H1 (cell line): ENCODE measurements around the gene PHLDA3. TPM values are rescaled to one million over a fixed set of nuclear protein-coding genes. Genes with fewer than 3 reads are reported as not detected.

Experiments used
- CTCF ChIA-PET: fragments of 300-600 bp; sonication (Branson Sonifier 250); formaldehyde crosslinking; loops from one replicate; lab custom pipeline; 2021; ENCODE audit not compliant: partially characterized antibody; lab: Charles Lee
- POLR2A ChIA-PET: fragments of 300-600 bp; sonication (Branson Sonifier 250); formaldehyde crosslinking; loops from one replicate; lab custom pipeline; 2021; ENCODE audit warnings: inconsistent platforms; ENCODE audit not compliant: partially characterized antibody; lab: Charles Lee
- DNase-seq, 2 experiments: peaks; one replicate each; pipeline versions ENCODE4 v3.0.0 to v3.0.0-alpha.2; 2010 to 2022; ENCODE audit warnings: low spot score in 2 of 2, low read depth in 1 of 2, mixed read lengths in 1 of 2
- FAIRE-seq: peaks from 2 replicates; lab custom pipeline; 2011; peaks lifted over from hg19 to GRCh38; lab: Jason Lieb, UNC
- H2AFZ ChIP-seq: 2 replicates; pipeline ENCODE4 v1.8.1; 2012; ENCODE audit warnings: low read length, inconsistent platforms
- H2AK5ac ChIP-seq: 2 replicates; pipeline ENCODE4 v1.6.1; 2013; ENCODE audit warnings: low read depth, low read length
- H2BK120ac ChIP-seq: replicated peaks from 2 replicates; pipeline ENCODE3; 2013; ENCODE audit warnings: low read depth, low read length, inconsistent platforms
- H2BK12ac ChIP-seq: 2 replicates; pipeline ENCODE4 v1.6.1; 2013; ENCODE audit warnings: low read depth, low read length
- H2BK15ac ChIP-seq: 2 replicates; pipeline ENCODE4 v1.6.1; 2013; ENCODE audit warnings: low read length
- H2BK20ac ChIP-seq: 2 replicates; pipeline ENCODE4 v1.6.1; 2013; ENCODE audit warnings: low read length
- H2BK5ac ChIP-seq: 2 replicates; pipeline ENCODE4 v1.6.1; 2013; ENCODE audit warnings: low read depth, low read length
- H3K14ac ChIP-seq: 2 replicates; pipeline ENCODE4 v1.6.1; 2013; ENCODE audit warnings: inconsistent platforms; ENCODE audit not compliant: insufficient read length
- H3K18ac ChIP-seq: 2 replicates; pipeline ENCODE4 v1.6.1; 2013; ENCODE audit warnings: low read length; ENCODE audit errors: extremely low read depth
- H3K23ac ChIP-seq: 2 replicates; pipeline ENCODE4 v1.6.1; 2013; ENCODE audit warnings: inconsistent platforms; ENCODE audit not compliant: insufficient read length
- H3K23me2 ChIP-seq: 2 replicates; pipeline ENCODE4 v1.6.1; 2013; ENCODE audit warnings: low read depth, low read length
- H3K27ac ChIP-seq: 2 replicates; pipeline ENCODE4 v1.6.1; 2011; ENCODE audit warnings: low read depth, low read length, inconsistent platforms
- H3K27me3 ChIP-seq, 4 experiments: replicated peaks in 1 of 4; 1 replicate in 1 of 4; 2 replicates in 3 of 4; pipeline versions ENCODE4 v1.6.1 to v1.8.1; 2011 to 2013; ENCODE audit warnings: low read length in 3 of 4, mild to moderate bottlenecking in 3 of 4, inconsistent platforms in 2 of 4, mixed read lengths in 2 of 4, moderate library complexity in 1 of 4; ENCODE audit not compliant: control insufficient read depth in 3 of 4, insufficient read depth in 3 of 4; ENCODE audit errors: extremely low read depth in 1 of 4
- H3K36me3 ChIP-seq, 4 experiments: 2 replicates each; pipeline versions ENCODE4 v1.6.1 to v1.8.1; 2011 to 2013; ENCODE audit warnings: mild to moderate bottlenecking in 4 of 4, low read length in 3 of 4, moderate library complexity in 2 of 4, control low read depth in 1 of 4, inconsistent platforms in 1 of 4; ENCODE audit not compliant: insufficient read depth in 4 of 4, control insufficient read depth in 2 of 4
- H3K4ac ChIP-seq: replicated peaks from 2 replicates; pipeline ENCODE3; 2013; ENCODE audit warnings: low read length, low read depth, mixed read lengths, inconsistent platforms; ENCODE audit not compliant: insufficient read length
- H3K4me1 ChIP-seq, 4 experiments: replicated peaks in 1 of 4; 1 replicate in 1 of 4; 2 replicates in 3 of 4; pipeline versions ENCODE4 v1.6.1 to v1.8.1; 2011 to 2013; ENCODE audit warnings: low read length in 3 of 4, inconsistent platforms in 2 of 4, mixed read lengths in 1 of 4; ENCODE audit not compliant: insufficient read depth in 4 of 4, control insufficient read depth in 3 of 4
- H3K4me2 ChIP-seq, 2 experiments: 2 replicates each; pipeline versions ENCODE4 v1.6.1 to v1.8.1; 2011 to 2013; ENCODE audit warnings: low read depth in 2 of 2, low read length in 2 of 2, control low read depth in 1 of 2, inconsistent platforms in 1 of 2, mild to moderate bottlenecking in 1 of 2; ENCODE audit not compliant: insufficient read depth in 1 of 2
- H3K4me3 ChIP-seq, 4 experiments: fragments of 200-600, 300-600 bp in 1 of 4; sonication (generic), shearing (Covaris generic), sonication (Bioruptor Twin) in 1 of 4; 2 replicates each; pipeline versions ENCODE4 v1.5.1 to v1.8.1; 2011 to 2016; ENCODE audit warnings: low read length in 4 of 4, low read depth in 3 of 4, control low read depth in 2 of 4, inconsistent platforms in 2 of 4, mild to moderate bottlenecking in 2 of 4, mixed read lengths in 1 of 4, moderate library complexity in 1 of 4; ENCODE audit not compliant: insufficient read depth in 2 of 4; ENCODE audit errors: extremely low read depth in 1 of 4
- H3K56ac ChIP-seq: replicated peaks from 2 replicates; pipeline ENCODE3; 2013; ENCODE audit warnings: low read depth, mild to moderate bottlenecking, mixed read lengths, low read length, inconsistent platforms; ENCODE audit not compliant: insufficient read length
- H3K79me1 ChIP-seq: 2 replicates; pipeline ENCODE4 v1.6.1; 2013; ENCODE audit warnings: low read depth, low read length, control low read depth
- H3K79me2 ChIP-seq, 2 experiments: 2 replicates each; pipeline versions ENCODE4 v1.6.1 to v1.8.1; 2012 to 2013; ENCODE audit warnings: low read length in 2 of 2, mild to moderate bottlenecking in 2 of 2, inconsistent platforms in 1 of 2; ENCODE audit not compliant: insufficient read depth in 2 of 2, control insufficient read depth in 1 of 2
- H3K9ac ChIP-seq, 4 experiments: replicated peaks in 1 of 4; 1 replicate in 1 of 4; 2 replicates in 3 of 4; pipeline versions ENCODE4 v1.6.1 to v1.8.1; 2011 to 2013; ENCODE audit warnings: low read depth in 3 of 4, low read length in 3 of 4, control low read depth in 2 of 4, mild to moderate bottlenecking in 2 of 4, moderate library complexity in 2 of 4, inconsistent platforms in 1 of 4; ENCODE audit errors: extremely low read depth in 1 of 4
- H3K9me3 ChIP-seq, 2 experiments: 2 replicates each; pipeline versions ENCODE4 v1.6.1 to v1.8.1; 2012 to 2013; ENCODE audit warnings: mild to moderate bottlenecking in 2 of 2, moderate library complexity in 2 of 2, control low read depth in 1 of 2, inconsistent platforms in 1 of 2, low read depth in 1 of 2, low read length in 1 of 2, mixed read lengths in 1 of 2; ENCODE audit not compliant: insufficient read depth in 2 of 2
- H4K20me1 ChIP-seq, 2 experiments: replicated peaks in 1 of 2; 2 replicates each; pipeline versions ENCODE3 to v1.8.1; 2011 to 2013; ENCODE audit warnings: inconsistent platforms in 2 of 2, low read length in 2 of 2, mild to moderate bottlenecking in 1 of 2; ENCODE audit not compliant: insufficient read depth in 2 of 2, control insufficient read depth in 1 of 2
- H4K5ac ChIP-seq: 2 replicates; pipeline ENCODE4 v1.6.1; 2013; ENCODE audit warnings: low read length, low read depth, mixed read lengths, inconsistent platforms; ENCODE audit not compliant: insufficient read length
- H4K8ac ChIP-seq: 2 replicates; pipeline ENCODE4 v1.8.0; 2013; ENCODE audit warnings: mild to moderate bottlenecking, moderate library complexity, low read length, inconsistent platforms; ENCODE audit not compliant: insufficient read depth; ENCODE audit errors: extremely low read depth
- H4K91ac ChIP-seq: replicated peaks from 2 replicates; pipeline ENCODE3; 2013; ENCODE audit warnings: low read length, mixed read lengths, inconsistent platforms; ENCODE audit not compliant: insufficient read length
- CBX5 ChIP-seq: fragments of 300-800, 300-1000 bp; sonication (generic); IDR thresholded peaks from 2 replicates; pipeline ENCODE4 v1.7.1; 2016; ENCODE audit warnings: antibody characterized with exemption, low read length, low read depth
- CHD2 ChIP-seq: IDR thresholded peaks from 2 replicates; pipeline ENCODE4 v1.6.1; 2012; ENCODE audit warnings: low read length, improper control_type of control experiment
- CREB1 ChIP-seq: IDR thresholded peaks from 2 replicates; pipeline ENCODE4 v1.6.1; 2012; ENCODE audit warnings: inconsistent platforms
- FOSL1 ChIP-seq: IDR thresholded peaks from 2 replicates; pipeline ENCODE4 v1.6.1; 2011; ENCODE audit warnings: mild to moderate bottlenecking, low read depth, low read length, moderate library complexity; ENCODE audit not compliant: insufficient read depth
- GABPA ChIP-seq: IDR thresholded peaks from 2 replicates; pipeline ENCODE4 v1.6.1; 2011; ENCODE audit warnings: mild to moderate bottlenecking, low read length, moderate library complexity, borderline replicate concordance; ENCODE audit not compliant: insufficient read depth
- GTF2F1 ChIP-seq: IDR thresholded peaks from 2 replicates; pipeline ENCODE4 v1.6.1; 2012; ENCODE audit warnings: low read depth, low read length, improper control_type of control experiment, borderline replicate concordance
- HDAC2 ChIP-seq, 2 experiments: fragments of 300-600 bp in 1 of 2; sonication (generic) in 1 of 2; IDR thresholded peaks; 2 replicates each; pipeline ENCODE4 v1.6.1; 2011 to 2012; ENCODE audit warnings: low read depth in 2 of 2, low read length in 2 of 2, mild to moderate bottlenecking in 2 of 2, moderate library complexity in 2 of 2, borderline replicate concordance in 1 of 2, inconsistent platforms in 1 of 2
- KDM4A ChIP-seq: IDR thresholded peaks from one replicate; pipeline ENCODE4 v1.7.1; 2012; ENCODE audit warnings: low read depth, mild to moderate bottlenecking, moderate library complexity, low read length, inconsistent platforms; ENCODE audit not compliant: severe bottlenecking
- MAFK ChIP-seq: IDR thresholded peaks from 2 replicates; pipeline ENCODE4 v1.6.1; 2012; ENCODE audit warnings: low read depth, mild to moderate bottlenecking, improper control_type of control experiment, low read length
- POLR2A ChIP-seq, 2 experiments: IDR thresholded peaks; 1 replicate in 1 of 2; 2 replicates in 1 of 2; pipeline ENCODE4 v1.6.1; 2011; ENCODE audit warnings: low read depth in 2 of 2, low read length in 2 of 2, mild to moderate bottlenecking in 2 of 2; ENCODE audit errors: control extremely low read depth in 1 of 2
- SP4 ChIP-seq: IDR thresholded peaks from 2 replicates; pipeline ENCODE4 v1.6.1; 2012; ENCODE audit warnings: low read length, inconsistent platforms
- WGBS, 2 experiments: shearing (Covaris generic) in 1 of 2; methylation state at CpG; one replicate each; pipeline versions ENCODE4 v1.1.6 to v1.1.7; 2013 to 2015; ENCODE audit warnings: low lambda C conversion rate in 2 of 2, mixed read lengths in 2 of 2, inconsistent platforms in 1 of 2, low coverage in 1 of 2, missing lambda C conversion rate in 1 of 2; ENCODE audit not compliant: insufficient replicate concordance in 2 of 2, insufficient coverage in 1 of 2, insufficient read length in 1 of 2; ENCODE audit errors: extremely low coverage in 1 of 2, missing lambda C conversion rate in 1 of 2; 5-methylcytosine and 5-hydroxymethylcytosine counted together
- polyA plus RNA-seq, 7 experiments: library from polyadenylated mRNA; depleted of rRNA in 3 of 7; stranded (reverse) in 5 of 7; unstranded in 2 of 7; fragments of >200 nt in 5 of 7; fragments of 200-250 nt in 2 of 7; gene quantifications; 1 replicate in 5 of 7; 2 replicates in 1 of 7; 4 replicates in 1 of 7; pipeline versions ENCODE4 v1.2.1 to v1.2.3, GENCODE V29; 2011 to 2013; ENCODE audit warnings: missing spikeins in 2 of 7, mixed read lengths in 2 of 7
- total RNA-seq: library from RNA; stranded (reverse); fragmentation: NEBNext Ultra II Directional; extraction: Animal tissue kit (Norgen Biotek cat#: 25700); gene quantifications from 2 replicates; pipeline ENCODE4 v1.2.1, GENCODE V29; 2021

The PHLDA3 gene
- total and polyA plus RNA-seq, 2 of the 8 experiments (the other 6 are each of a cell fraction or from before 2014, with no cell fraction given) = 25.5 to 27.5 TPM

GRCh38 chr1:201422436-201423030 lies 46.5 kb downstream of the PHLDA3 start:
- H3K27me3 ChIP-seq = 0 out of 7 replicates have a peak, but pooled peaks cover 0 to 2% (median 0%) of the 10 kb centered on the region in 4 experiments
- WGBS, 2 experiments = 88% methylated on average over 6 of the region's 6 CpGs; no CpG with 5 or more reads in 1 of the 2 experiments
- no peak overlapping the region for H3K23ac ChIP-seq
- no peak overlapping the region for H2BK15ac ChIP-seq
- H4K91ac ChIP-seq = no peak overlapping the region
- no peaks in the 10 kb centered on the region for H3K79me2 ChIP-seq
- H3K14ac ChIP-seq = no peak overlapping the region
- no peak overlapping the region for H2BK12ac ChIP-seq
- no peak overlapping the region for H3K18ac ChIP-seq
- POLR2A ChIA-PET = interaction anchor here (1.7 to 2.6 kb wide), 2 partner anchors 11 to 16 kb away, joined by 4 to 8 read pairs; no protein-coding TSS in a partner anchor
- H4K5ac ChIP-seq = no peak overlapping the region
- peaks cover 0 to 10% (median 0%) of the 10 kb centered on the region in 4 experiments; a peak in 1 of 7 replicates for H3K4me1 ChIP-seq
- H3K4me2 ChIP-seq = no peak overlapping the region
- H2BK5ac ChIP-seq = no peak overlapping the region
- no peak overlapping the region for H3K56ac ChIP-seq
- no peaks in the 10 kb centered on the region; the same call in 1 of the 2 replicates for H3K23me2 ChIP-seq
- no peak overlapping the region for H3K4me3 ChIP-seq
- DNase-seq (no peak), FAIRE-seq (no peak)
- no peaks in the 10 kb centered on the region for H3K36me3 ChIP-seq
- H4K20me1 ChIP-seq = no peaks in the 10 kb centered on the region
- no peak overlapping the region for H2AFZ ChIP-seq
- H3K4ac ChIP-seq = no peak overlapping the region
- no peak overlapping the region for H3K27ac ChIP-seq
- H4K8ac ChIP-seq = no peak overlapping the region
- H3K9ac ChIP-seq = no peak overlapping the region
- H2BK120ac ChIP-seq = no peak overlapping the region
- H3K79me1 ChIP-seq = no peaks in the 10 kb centered on the region
- no peak overlapping the region for H2BK20ac ChIP-seq
- H3K9me3 ChIP-seq = no peaks in the 10 kb centered on the region; a peak in 1 of 4 replicates
- H2AK5ac ChIP-seq = no peak overlapping the region
- no peak for TF ChIP-seq FOSL1
- no peak for TF ChIP-seq HDAC2 (IDR thresholded peaks at IDR 0.05; ENCODE audit: borderline replicate concordance in 1 of 2, low read depth in 2 of 2, low read length in 2 of 2)
- no peak for TF ChIP-seq GTF2F1
- TF ChIP-seq CHD2 = no peak
- no peak for TF ChIP-seq CBX5
- no peak for TF ChIP-seq GABPA
- TF ChIP-seq POLR2A (IDR thresholded peaks at IDR 0.05; ENCODE audit: control extremely low read depth in 1 of 2, low read depth in 2 of 2, low read length in 2 of 2) = no peak
- TF ChIP-seq MAFK = no peak
- no peak for TF ChIP-seq CREB1
- no peak for TF ChIP-seq SP4
- no peak for TF ChIP-seq KDM4A
- CTCF ChIA-PET = interaction anchor here (0.7 to 7.0 kb wide), 7 partner anchors 9 to 90 kb away, joined by 3 to 60 read pairs (median 4); no protein-coding TSS in a partner anchor
